C4-2B (cell line): ENCODE results near the gene CXCL11.

Source experiments
- CTCF ChIP-seq: fragments of 450-650 bp; conservative IDR thresholded peaks from 2 replicates; pipeline ENCODE4 v1.5.1; 2017; ENCODE audit warnings: mild to moderate bottlenecking
- ZFX ChIP-seq: fragments of 450-650 bp; IDR thresholded peaks from 2 replicates; pipeline ENCODE4 v1.6.1; 2017

GRCh38 chr4:76074468-76074867 is 38.6 kb upstream of the CXCL11 start, which contains the start of gene ART3:
- TF ChIP-seq ZFX = no peak
- TF ChIP-seq CTCF = no peak
